GM12875 (cell line): Measurements from ENCODE around the gene NEU2.

Source experiments
- H3K4me3 ChIP-seq: one replicate; pipeline ENCODE4 v1.5.1; 2011; ENCODE audit warnings: low read depth, low read length, control low read depth
- TF ChIP-seq, protein P1 (sequence below): IDR thresholded peaks from 2 replicates; pipeline ENCODE4 v1.5.1; 2011; ENCODE audit warnings: low read depth, mild to moderate bottlenecking, control low read depth, inconsistent platforms, low read length, moderate library complexity, borderline replicate concordance; ENCODE audit not compliant: insufficient read depth

NEU2 gene

DNA sequence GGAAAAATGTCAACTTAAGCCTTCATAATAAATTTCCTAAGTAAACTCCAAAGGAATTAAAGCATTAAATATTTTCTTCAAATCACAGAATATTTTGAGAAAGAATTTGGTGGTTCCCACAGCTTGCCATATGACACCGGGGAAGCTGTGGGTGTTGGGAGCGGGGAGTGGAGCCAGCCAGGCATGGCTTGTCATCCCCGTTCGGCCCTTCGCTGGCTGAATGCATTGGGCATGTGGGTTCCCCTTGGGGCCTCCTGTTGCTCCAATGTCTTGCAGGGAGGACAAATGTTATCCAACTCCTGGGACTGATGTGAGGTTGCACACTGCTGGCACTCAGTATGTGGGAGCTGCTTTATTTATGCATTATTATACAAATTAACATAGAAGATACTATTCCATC is 38.0 kb upstream of the NEU2 start:
- no peak overlapping the region for H3K4me3 ChIP-seq
- TF ChIP-seq, protein P1, sequence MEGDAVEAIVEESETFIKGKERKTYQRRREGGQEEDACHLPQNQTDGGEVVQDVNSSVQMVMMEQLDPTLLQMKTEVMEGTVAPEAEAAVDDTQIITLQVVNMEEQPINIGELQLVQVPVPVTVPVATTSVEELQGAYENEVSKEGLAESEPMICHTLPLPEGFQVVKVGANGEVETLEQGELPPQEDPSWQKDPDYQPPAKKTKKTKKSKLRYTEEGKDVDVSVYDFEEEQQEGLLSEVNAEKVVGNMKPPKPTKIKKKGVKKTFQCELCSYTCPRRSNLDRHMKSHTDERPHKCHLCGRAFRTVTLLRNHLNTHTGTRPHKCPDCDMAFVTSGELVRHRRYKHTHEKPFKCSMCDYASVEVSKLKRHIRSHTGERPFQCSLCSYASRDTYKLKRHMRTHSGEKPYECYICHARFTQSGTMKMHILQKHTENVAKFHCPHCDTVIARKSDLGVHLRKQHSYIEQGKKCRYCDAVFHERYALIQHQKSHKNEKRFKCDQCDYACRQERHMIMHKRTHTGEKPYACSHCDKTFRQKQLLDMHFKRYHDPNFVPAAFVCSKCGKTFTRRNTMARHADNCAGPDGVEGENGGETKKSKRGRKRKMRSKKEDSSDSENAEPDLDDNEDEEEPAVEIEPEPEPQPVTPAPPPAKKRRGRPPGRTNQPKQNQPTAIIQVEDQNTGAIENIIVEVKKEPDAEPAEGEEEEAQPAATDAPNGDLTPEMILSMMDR = no peak

DNA sequence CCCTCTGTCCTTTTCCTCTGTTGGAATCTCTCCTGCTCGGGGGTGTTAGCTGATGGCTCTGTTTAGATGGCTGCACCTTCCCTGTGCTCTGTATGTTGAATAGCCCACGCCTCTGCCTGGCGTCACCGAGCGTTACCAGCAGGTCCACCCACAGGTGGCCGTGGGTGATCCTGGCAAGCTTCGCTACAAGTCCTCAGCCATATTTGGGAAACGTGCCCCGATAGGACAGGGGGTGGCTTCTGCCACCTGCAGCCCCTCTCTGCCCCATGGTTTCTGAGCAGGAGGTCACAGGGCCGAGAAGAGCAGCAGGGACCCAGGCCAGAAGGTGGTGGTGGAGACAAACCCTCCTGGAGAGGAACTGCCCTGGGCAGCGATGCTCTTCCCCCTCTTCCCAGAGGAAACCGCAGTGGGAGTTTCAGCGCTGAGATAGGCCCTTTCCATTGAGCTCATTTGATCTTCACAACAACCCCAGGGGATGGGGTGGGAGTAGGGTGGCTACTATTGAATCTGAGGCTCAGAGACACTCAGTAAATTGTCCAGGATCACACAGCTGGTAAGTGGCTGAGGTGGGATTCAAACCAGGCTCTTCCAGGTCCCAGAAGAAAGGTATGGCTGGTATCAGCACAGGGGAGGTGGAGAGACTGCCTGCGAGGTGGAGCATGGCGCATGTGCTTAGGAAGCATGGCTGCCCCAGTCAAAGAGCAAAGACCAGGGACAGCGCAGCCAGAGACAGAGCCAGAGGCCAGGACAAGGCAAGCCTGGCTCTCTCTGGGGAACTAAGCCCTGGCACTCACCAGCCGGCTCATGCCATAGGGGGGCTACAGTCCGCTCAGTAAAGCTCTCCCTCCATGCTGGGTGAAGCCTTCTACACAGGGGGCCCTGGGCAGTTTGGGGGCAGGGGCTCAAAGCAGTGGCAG is 34.5 kb upstream of the NEU2 start:
- H3K4me3 ChIP-seq = no peak overlapping the region
- TF ChIP-seq, protein P1 = no peak

DNA sequence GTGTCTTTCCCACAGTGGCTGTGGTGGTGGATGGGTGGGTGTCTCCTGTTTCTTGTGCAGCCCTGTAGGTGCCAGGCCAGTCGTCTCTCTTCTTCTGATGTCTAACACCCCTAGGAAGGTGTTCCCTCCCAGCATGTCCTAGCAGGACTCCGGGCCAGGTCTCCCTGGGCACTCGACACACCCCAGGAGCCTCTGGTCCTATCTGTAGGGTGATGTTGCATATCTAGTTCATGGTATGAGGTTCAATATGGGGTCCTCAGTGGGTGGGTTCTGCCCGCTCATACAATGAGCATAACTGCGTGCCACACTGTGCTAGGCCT is 33.8 kb upstream of the NEU2 start:
- TF ChIP-seq, protein P1 = no peak
- no peak overlapping the region for H3K4me3 ChIP-seq

DNA sequence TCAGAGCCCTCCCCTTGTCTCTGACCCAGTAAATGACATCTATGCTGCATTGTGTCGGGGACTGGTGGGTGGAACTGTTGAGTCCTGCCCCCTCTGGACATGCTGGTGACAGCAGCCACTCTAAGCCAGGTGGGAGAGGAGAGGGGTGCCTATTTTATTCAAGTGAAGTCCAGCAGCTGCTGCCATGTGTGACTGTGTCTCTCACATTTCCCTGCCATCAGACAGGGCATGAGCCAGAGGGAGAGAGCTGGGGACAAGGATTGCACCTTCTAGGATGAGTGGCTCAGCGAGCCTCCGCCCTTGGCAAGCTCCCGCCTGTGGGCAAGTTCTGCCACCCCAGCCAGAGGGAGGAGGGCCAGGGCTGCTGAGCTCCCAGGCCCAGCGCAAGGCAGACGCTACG is 33.1 kb upstream of the NEU2 start:
- TF ChIP-seq, protein P1 = peak; percentile 29; the same call in 1 of the 2 replicates
- no peak overlapping the region for H3K4me3 ChIP-seq

DNA sequence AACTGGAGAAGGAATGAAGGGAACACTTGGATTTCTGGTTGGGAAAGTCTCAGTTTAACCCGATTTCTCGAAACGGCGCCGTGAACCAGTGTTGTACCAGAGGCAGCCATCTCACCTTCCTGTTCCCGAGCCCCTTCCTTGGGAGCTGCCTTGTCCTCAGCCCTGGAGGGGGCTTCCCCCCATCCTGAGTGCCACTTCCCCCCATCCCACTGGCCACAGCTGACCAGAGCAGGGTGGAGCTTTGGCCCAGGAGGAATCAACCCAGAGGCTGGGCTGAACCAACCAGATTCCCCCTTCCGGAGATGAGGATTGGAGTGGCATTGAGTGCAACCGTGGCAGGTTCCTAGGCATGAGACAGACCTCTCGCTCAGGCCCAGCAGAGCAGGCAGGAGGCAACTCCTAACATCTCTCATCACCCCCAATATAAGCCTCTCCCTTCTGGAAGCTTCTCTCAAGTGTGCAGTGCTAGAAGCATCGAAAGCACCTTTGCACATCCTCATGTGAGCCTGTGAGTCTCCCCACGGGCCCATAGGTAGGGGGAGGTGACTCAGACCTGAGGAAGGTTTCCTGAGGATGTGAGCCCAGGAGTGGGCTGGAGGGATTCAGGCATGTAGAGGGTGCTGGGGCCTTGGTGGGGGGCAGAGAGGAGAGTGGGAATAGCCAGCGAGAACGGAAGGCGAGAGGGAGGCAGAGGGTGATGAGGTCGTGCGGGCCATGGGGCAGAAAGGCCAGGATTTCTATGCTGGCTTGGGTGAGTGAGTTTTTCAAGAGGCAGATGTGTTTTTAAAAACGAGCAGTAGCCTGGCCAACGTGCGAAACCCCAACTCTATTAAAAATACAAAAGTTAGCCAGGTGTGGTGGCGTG is 31.4 kb upstream of the NEU2 start:
- H3K4me3 ChIP-seq = no peak overlapping the region
- TF ChIP-seq, protein P1 = no peak

DNA sequence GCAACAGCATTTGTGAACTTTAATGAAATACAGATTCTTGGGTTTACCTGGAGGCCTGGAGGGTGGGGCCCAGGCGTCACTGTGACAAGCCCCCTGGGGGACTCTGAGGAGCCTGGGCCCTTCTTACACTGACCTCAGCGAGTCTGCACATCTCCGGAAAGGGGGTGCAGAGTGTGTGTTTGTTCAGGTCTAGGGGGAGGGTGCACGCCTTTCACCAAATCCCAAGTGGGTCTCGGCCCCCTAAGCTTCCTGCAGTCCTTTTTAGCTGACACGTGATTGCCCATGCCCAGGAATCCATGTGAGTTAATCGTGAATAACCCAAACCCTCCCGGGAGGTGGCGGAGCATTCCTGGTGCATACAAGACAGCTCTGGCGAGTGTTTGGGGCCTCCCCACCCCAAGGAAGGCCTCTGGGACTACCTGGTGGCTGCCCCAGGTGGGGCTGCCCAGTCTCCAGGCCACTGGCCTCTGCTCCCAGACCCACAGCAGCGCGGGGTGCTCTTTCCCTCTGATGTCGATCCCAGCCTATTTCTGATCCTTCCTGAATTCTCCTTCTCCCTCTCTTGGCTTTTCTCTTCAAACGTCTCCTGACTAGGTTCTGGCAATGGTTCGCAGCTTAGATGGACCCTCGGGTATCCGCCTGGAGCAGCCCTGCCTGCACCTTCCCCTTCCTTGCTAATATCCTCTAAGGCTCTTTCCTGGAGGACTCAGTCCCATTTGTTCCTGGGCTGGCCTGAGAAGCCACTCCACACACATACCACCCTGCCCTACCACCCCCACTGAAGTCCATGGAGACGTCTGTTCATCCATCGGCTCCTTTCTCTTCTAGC is 29.4 kb upstream of the NEU2 start:
- TF ChIP-seq, protein P1 = no peak
- no peak overlapping the region for H3K4me3 ChIP-seq
